Fibroblast of skin of right biceps (primary cell): ENCODE measurements around the gene MAP7.

Experiments used
- DNase-seq: peaks from one replicate; pipeline ENCODE4 v3.0.0-alpha.2; 2013

MAP7 gene

DNA sequence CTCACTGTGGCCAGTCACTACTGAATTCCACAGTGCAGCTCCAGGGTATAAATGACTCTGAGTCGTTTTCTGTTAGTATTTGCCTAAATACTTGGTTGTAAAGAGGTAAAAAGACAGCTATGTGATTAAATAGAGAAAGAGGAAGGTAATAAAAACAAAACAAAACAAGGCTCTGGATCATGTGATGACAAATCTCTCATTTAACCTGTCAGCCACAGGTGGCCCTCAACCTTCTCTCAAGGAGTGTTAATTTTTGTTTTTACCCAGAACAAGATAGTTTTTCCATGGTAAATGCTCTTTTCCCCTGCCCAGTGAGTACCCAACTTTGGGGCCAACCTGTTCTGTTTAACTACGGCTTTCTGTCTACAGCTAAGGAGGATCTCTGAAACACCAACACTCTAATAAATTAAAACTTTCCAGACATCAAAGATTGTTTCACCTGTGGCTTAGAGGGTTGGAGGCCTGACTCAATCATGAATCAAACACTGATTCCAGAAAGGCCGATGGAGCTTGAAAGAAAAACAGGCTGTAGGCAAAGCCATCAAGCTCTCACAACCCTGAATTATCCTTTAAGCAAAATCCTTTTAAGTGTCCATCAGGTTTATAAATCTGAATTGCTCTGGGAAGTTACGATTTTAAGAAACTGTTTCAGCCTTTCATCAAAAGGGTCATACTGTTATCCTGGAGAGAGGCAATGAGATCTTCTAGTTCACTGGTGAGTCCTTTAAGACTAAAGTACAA lies 179.1 kb downstream of the MAP7 start:
- no peak for DNase-seq

DNA sequence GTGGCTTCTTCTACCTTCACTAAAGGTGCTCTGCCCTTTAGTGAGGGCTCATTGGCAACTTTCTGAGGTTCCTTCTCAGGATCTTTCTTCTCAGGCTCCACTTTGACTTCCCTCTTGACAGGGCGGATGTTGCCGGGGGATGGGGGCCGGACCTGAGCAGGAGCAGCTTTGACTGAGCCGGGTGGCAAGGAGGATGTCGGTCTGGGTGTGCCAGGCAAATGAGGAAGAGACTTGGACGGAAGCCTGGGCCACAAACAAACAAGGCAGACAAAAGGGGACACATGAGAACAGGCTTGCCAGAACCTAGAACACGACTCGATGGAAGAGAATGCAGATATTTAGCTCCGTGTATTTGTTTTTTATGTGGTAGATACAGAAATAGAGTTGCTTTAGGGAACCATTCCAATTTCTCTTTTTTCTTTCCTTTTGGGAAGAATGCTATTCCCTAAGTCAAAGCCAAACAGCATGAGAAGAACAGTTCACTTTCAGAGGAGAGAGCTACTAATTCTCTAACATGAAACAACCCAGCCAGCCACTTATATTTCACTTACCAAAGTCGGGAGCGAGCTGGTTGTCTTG lies 184.4 kb downstream of the MAP7 start:
- no peak for DNase-seq

DNA sequence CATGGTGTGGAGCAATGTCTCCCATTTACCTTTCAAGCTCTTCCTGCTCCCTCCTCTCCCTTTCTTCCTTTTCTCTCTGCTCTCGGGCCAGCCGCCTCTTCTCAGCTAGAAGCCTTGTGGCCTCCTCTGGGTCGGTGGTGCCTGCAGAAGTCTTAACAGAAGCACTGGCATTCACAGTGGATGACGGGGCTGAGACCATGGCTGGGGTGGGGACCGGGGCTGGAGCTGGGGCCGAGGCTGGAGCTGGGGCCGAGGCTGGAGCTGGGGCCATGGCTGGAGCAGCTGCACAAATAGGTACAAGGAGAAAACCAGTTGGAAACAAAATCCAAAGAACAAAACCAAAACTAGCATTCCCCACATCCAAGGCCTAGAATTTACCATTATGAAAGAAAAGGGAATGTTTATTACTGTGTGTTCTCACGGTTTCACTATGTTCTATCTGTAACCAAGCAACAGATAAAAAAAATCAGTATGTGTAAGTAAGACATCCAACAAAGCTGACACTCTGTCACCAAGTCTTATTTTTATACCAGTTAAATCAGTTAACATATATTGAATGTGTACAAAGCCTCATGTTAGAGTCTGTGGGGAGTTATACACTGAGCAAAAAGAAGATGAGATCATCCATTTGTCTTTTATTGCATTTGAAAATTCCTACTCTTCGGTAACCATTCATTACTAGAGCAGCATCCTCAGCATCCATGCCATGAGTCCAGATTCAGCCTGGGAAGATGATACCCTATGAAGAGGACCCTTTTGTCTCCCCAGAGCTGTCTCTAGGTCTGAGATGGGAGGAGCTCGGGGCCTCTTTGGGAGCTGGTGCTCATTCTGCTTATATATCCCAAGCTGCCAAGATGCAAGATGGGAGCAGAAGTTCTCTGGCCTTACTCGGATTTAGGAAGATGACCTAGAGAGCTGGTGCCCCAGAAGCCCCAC lies 187.5 kb downstream of the MAP7 start:
- DNase-seq, result no peak

DNA sequence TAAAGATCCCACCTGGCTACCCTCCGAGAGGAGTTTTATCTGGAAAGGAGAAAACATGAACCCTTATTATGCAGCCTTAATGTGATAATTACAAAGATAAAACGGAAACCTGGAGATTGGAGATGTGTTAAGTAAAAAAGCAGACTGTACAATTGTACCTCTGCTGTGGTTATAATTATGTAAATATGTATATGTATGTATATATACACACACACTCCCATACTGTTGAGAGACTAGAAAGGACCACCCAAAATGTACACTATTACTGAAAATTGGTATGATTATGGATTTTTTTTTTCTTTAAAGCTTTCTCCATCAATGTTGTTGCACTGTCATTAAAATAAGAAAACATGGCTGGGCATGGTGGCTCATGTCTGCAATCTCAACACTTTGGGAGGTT lies 188.4 kb downstream of the MAP7 start:
- DNase-seq, result no peak

DNA sequence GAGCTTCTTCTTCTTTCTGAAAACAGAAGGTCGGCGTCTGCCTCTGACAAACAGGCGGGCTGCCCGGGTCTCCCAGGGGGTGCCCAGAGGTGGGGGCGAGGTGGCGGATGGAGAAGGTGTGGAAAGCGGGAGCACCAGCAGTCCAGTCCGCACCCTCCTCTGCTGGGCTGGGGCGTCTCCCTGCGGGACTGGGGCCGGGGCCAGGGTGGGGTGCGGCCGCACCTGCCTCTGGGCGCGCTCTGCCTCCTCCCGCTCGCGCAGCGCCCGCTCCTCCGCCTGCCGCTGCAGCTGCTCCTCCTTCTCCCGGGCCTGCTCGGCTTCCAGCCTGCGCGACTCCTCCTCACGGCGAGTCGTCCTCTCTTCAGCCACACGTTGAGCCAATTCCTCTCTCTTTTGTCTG lies 189.4 kb downstream of the MAP7 start:
- DNase-seq, result no peak

DNA sequence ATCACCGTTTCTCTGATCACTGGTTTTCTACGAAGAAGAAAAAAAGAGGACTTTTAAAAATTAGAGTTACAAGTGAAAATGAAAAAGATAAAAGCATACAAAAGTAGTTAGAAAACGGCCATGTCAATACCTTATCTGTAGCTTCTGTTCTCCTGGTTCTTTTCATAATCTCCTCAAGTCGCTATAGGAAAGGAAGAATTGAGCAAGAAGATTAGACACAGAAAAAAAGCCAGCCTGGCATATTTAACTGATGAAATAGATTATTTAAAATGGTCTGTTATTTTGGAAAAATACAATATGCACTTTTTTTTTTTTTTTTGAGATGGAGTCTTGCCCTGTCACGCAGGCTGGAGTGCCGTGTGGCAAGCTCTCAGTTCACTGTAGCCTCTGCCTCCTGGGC lies 190.4 kb downstream of the MAP7 start:
- no peak for DNase-seq

DNA sequence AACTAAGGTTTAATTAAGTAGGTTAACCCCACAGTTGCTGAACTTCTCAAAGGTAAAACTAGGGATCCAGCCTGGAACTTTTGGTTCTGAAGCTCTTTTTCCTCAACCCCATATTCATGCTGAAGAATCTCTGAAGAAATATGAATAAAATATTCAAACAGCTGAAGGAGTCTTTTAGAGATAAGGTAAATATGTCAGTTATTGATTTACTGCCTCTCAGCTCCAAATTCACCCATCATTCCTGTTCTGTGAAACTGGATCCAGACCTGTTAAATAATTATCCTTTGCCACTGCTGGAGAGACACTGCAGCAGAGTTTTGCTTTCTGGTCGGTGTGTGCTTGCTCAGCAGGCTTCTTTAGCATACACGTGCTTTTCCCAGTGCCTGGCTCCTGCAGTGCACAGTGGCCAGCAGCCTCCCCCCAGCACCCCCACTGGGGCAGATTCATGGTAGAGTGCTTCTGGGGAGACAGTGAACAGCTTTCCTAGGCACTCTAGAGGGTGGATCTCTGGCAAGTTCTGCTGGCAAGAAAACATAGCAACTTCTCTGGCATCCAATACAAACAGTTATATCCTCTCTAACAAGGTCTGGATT lies 198.6 kb downstream of the MAP7 start:
- DNase-seq, result no peak

DNA sequence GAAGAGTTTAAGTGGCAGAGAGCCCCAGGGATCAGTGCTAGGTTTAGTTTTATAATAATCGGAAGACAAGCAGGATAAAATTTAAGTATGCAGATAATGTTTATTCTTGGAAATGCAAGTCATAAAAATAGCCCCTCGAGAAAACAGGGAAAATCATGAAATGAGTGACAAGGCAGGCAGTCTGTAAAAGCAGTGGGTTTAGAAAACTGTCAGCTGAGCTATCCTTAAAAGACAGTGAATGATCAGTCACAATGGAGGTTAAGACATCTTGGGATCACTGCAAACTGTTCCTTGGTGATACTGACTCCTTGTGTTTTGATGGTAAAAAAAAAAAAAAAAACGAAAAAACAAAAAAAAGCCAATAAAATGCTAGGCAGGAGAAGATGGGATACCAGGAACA lies 199.3 kb downstream of the MAP7 start:
- no peak for DNase-seq

DNA sequence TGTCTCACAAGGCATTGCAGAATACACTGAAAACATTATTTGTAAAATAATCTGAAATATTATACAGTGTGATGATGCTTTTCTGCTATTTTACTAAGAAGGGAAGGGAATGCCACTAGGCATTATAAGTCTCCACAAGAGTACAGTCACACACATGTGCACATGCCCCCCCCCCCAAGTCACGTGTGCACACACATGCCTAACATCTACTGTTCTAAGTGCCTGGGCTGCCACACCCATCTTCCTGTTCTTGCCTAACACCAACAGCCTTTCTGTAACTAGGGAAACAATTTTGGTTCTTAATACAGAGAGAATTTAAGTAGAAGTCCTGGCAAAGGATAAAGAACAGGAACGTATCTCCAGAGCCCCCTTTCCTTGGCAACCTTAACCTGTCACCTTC lies 202.4 kb downstream of the MAP7 start:
- DNase-seq, result peak; percentile 10

DNA sequence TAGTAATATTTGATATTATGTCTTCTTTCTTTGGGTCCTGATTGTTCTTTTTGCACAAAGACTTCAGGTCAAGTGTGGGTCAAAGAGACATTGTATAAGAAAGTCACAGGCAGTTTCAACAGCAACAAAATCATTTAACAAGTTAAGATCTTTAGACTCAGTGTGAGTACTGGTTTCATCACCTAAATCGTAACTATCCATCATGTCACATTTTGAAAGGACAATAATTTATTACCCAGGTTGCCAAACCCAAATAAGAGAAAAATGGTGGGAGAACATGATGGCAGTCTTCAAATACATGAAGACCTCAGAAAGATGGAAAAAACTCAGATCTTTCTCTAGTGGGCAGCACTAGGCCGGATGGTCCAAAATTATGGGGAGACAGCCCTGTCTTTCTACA lies 205.1 kb downstream of the MAP7 start:
- no peak for DNase-seq

DNA sequence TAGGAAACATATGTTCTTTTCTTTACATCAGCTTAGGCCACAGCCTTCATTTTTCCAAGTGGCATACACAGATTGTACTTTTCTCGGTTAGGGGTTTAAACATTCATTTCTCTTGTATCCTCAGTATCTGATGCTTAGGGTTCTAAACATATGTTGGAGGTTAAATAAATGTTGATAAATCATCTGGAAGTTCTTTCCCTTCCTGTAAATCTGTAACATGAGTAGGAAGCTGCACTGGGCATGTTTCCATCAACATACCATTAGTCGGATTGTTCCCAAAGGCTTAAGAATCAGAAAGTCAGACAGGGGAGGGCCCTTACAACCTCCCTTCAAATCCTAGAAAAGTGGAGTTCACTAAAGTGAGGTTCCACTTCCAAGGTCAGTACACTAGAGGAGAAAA lies 205.8 kb downstream of the MAP7 start:
- peak; percentile 91 for DNase-seq

DNA sequence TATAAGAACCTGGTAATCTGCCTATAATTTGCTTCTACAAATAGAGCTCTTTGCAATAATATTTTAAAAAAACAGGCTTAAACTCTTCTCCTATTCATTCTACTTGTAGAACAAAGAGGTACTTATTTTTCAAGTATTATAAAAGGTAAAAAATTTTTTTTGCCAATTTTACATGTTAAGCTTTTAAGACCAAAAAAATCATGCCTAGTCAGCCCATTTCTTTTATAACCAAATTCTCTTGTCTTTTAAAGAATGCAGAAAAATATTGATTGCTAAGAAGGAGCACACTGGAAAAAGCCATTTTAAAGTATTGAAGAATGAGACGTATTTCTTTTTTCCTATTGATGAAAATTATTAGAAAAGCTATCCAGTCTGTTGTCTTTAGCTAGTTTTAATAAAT lies 206.5 kb downstream of the MAP7 start:
- DNase-seq, result no peak

DNA sequence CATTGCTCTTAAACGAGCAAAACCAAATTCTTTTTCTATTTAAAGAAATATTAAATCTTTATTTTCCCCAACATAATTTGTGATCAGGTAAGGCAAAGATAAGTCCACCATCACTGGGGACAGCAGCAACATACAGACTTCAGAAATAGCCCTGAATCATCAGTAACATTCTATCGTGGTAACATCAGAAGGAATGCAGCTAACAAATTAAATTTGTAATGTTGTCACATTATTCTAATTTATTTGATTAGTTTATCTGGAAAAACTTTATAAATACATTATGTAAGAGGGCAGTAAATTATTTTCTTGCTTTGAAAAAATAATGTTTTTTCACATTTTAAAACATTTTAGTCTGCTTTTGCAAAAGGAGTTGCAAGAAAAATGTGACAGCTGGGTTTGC lies 206.9 kb downstream of the MAP7 start:
- no peak for DNase-seq

DNA sequence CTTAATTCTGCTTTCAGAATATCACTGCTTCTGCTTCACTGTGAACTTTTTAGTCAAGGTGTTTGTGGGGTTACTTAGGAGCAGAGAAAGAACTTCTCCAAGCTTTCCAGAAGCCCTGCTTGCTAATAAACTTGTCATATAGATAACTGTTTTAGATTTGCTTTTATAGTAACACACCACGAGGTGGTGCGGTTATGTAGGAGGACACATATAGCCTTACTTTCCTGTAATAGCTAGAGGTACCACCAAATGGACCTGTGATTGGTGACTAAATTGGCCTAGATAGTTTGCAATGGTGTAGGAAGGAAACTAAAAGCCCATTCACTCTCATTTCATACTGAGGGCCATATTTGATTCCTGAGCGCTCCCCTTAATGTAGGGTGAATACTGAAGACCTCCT lies 208.3 kb downstream of the MAP7 start:
- DNase-seq, result no peak

DNA sequence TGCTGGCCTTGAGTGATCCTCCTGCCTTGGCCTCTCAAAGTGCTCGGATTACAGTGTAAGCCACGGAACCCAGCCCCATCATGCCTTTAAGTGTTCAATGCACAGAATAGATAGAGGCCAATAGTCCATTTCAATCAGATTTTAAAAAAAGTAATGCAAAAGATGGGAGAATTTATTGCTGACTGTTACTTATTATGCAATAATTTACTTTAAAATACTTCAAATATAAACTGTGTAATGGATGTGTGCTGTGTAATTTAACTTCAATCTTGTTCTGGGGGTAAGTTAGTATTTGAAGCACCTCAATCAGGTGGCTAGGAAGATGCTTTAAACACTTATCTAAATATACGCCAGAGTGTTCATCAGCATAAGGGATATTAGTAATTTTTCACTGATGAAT lies 208.9 kb downstream of the MAP7 start:
- no peak for DNase-seq

DNA sequence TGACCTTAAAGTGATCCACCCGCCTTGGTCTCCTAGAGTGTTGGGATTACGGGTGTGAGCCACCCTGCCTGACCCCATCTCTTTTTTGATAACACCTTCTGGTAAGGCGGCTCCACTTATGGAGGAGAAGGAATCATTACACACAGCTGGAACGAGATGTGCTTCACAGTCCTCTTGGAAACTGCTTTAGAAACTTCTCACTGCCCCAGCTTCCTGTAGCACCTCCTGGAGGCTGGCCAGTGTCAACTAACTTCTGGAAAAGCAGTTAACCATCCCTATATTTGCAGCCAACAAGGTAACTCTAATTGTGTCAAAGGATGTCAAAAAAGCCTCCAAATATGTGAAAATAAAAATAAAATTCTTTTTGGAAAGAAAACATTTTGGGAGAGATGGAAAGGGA lies 211.7 kb downstream of the MAP7 start:
- DNase-seq, result no peak

DNA sequence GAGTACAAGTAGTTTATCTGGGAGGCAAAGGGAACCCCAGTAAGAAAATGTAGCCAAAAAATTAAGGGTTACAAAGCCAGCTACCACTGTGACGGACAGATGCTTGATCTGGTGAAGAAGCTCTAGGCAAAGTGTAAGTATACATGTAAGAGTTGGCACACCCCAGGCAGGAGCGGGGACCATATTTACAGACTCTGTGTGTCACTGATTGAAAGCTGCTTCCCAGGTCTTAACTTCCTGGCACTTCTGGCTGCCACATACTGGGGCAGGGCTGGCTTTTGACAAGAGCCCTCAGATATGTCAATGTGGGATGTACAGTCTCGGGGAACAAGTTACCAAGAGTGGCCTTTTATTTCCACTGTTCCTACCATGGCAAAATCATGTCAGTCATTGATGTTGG lies 212.6 kb downstream of the MAP7 start:
- no peak for DNase-seq

DNA sequence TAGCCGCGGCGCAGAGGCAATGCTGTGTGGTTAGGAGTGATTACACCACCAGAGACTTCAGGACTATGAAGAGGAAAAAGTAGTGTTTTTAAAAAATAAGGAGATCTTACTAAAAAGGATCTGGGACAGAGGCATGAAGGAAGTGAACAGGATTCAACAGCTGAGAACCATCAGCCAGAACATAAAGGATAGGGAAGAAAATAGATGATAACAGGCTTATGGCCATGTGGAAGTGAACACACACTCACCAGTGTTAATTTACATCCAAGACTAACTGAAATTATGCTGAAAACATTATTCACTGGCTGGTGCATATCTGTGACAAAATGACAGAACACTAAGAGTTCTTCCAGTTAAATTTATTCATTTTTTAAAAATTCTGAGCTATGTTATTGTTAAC lies 213.1 kb downstream of the MAP7 start:
- DNase-seq, result no peak

DNA sequence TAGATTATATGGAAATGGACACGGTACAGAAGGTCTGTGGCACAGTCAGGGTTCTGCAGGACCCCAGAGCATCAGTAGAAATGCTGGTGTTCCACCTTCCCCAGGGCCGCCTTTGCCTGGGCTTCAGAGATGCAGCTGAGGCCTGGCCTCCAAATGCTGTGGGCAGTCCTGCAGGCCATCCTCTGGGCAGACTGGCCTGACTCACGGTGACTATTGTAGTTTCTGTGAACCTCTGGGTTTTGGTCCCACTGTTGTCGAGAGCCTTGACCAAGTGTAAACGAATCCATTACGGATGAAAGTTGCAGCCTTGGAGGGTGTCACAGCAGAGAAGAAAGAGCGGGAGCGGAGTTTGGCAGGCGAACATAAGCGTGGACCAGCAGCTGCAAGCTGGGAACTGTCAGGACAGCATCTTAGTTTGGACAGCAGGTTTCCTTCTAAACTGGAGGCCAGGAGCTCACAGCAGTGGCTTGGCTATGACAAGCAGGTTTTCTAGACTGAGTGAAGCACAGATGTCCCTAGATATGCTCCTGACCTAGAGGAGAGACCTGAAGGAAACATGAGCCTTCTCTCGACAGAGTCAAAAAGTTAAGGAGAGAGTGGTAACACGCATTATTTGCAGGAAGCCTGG lies 214.4 kb downstream of the MAP7 start:
- no peak for DNase-seq

DNA sequence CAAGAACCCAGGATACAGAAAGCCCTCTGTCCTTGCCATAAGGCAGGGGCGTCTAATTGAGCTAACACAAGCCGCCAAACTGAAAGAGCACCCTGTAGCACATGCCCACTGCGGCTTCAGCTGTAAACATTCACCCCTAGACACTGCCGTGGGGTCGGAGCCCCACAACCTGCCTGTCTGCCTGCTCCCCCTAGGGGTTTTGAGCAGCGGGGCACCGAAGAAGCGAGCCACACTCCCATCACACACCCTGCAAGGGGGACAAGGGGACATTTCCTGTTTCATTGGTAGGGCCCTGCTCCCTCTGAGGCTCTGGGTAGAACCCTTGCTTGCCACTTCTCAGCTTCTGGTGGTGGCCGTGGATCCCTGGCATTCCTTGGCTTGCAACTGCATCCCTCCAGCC lies 215.4 kb downstream of the MAP7 start:
- DNase-seq, result no peak

DNA sequence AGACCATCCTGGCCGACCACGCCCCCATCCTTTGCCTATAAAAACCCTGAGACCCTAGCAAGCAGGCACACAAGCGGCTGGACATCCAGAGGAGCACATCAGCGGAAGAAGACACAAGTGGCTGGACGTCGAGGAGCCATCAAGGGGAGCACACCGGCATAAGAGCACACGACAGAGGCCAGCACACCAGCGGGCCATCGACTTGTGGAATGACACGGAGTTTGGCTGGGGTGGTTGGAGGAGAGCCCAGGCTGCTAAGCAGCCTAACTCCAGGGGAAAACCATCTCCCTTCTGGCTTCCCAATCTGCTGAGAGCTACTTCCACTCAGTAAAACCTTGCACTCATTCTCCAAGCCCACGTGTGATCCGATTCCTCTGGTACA lies 215.8 kb downstream of the MAP7 start:
- no peak for DNase-seq

DNA sequence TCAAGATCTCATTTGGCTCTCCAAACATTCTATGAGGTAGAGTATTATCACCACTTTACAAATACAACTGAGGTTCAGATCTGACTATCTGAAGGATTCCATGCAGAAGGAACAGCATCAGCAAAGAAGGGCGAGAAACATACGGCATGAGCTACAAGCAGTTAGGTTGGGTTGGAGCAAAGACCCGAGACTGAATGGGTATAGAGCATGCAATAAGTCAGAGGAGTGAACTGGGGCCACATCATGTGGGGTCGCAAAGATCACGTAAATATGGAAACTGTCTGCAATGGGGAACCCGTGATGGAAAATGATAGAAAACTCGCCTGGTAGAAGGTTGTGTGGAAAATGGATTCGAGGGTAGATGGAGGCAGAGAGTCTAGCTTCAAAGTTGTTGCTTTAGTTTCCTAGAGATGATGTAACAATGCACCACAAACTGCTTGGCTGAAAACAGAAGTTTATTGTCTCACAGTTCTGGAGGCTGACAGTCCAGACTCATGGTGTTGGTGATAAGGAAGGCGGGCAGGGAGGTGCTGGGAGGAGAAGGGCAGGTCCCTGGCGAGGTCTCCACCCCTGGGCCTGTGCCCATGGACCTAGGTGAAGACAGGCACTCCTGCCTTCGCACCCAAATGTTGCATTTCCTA lies 216.3 kb downstream of the MAP7 start:
- no peak for DNase-seq

DNA sequence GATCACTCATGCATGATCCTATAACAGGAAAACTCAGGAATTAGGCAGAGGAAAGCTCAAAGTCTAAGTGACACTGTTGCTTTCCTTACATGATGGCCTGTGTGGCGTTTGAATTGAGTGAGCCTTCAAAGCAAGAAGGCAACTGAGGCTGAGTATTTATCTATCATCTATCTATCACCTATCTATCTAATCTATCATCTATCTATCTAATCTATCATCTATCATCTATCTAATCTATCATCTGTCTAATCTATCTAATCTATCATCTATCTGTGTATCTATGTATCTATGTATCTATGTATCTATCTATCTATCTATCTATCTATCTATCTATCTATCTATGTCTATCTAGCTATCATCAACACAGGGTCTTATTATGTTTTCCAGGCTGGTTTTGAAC lies 218.8 kb downstream of the MAP7 start:
- DNase-seq, result no peak
